HG02571 (cell line): ENCODE measurements around the gene SGSM2.
"Not testable (repeated sequence)": the region's sequence is repeated elsewhere in the genome, so short reads cannot be mapped to it uniquely, and the experiment has no call there.

Source experiments
- ATAC-seq: cut with Tn5 transposase; IDR thresholded peaks from one replicate; pipeline ENCODE4 v1.9.1; 2021; ENCODE audit warnings: mild to moderate bottlenecking, moderate library complexity; ENCODE audit not compliant: unreplicated experiment

Gene SGSM2, protein sequence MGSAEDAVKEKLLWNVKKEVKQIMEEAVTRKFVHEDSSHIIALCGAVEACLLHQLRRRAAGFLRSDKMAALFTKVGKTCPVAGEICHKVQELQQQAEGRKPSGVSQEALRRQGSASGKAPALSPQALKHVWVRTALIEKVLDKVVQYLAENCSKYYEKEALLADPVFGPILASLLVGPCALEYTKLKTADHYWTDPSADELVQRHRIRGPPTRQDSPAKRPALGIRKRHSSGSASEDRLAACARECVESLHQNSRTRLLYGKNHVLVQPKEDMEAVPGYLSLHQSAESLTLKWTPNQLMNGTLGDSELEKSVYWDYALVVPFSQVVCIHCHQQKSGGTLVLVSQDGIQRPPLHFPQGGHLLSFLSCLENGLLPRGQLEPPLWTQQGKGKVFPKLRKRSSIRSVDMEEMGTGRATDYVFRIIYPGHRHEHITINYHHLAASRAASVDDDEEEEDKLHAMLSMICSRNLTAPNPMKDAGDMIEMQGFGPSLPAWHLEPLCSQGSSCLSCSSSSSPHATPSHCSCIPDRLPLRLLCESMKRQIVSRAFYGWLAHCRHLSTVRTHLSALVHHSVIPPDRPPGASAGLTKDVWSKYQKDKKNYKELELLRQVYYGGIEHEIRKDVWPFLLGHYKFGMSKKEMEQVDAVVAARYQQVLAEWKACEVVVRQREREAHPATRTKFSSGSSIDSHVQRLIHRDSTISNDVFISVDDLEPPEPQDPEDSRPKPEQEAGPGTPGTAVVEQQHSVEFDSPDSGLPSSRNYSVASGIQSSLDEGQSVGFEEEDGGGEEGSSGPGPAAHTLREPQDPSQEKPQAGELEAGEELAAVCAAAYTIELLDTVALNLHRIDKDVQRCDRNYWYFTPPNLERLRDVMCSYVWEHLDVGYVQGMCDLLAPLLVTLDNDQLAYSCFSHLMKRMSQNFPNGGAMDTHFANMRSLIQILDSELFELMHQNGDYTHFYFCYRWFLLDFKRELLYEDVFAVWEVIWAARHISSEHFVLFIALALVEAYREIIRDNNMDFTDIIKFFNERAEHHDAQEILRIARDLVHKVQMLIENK

DNA sequence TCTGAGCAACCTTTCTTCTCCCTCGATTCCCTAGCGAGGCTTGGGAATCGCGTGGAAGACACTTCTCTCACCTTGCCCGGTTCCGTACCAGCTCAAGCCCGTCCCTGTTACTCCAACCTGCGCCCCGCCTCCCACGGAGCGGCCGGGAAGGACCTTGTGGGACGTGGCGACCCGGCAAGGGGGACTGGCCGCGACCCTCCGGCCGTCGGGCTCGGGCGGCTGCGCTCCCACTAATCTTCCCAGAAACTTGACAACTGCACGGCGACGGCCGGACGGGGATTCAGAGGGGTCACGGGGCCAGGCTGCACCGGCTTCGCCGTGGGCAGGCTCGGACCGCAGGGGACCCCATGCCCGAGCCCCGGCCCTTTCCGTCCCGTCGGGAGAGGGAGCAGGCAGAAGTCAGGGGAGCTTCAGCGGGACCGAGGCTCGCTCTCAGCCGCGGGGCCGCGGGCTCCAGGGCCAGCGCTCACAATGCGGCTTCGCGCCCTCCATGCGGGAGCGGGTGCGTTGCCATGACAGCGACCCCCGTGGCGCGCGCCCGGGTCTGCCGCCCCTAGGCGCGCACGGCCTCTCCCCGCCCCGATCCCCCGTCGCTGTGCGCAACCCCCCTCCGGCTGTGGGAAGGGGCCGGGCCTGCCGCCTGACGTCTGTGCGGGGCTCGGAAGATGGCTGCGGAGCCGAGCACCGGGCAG, at the start of gene SGSM2:
TSS of gene SGSM2 (plus strand) at position 650 of the 692 bp plus-strand sequence. CDS start 188 bp downstream, outside the sequence.
- ATAC-seq, result no peak

DNA sequence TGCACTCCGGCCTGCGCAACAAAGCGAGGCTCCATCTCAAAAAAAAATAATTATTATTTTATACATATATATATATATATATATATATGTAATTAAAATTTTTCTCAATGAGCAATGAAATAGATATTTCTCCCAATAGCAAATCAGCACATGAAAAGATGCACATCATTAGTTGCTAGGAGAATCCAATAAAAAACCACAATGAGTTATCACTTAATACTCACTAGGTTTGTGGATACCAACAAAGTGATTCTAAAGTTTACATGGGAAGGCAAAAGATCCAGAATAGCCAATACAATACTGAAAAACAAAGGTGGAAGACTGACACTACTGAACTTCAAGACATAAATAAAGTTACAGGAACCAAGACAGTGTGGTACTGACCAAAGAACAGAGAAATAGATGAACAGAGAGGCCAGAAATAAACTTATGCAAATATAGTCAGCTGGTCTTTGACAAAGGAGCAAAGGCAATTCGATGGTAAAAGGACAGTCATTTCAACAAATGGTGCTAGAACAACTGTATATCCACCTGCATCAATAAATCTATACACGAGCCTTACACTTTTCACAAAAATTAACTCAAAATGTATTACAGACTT, 47.3 kb upstream of the SGSM2 start:
- ATAC-seq, result no peak

DNA sequence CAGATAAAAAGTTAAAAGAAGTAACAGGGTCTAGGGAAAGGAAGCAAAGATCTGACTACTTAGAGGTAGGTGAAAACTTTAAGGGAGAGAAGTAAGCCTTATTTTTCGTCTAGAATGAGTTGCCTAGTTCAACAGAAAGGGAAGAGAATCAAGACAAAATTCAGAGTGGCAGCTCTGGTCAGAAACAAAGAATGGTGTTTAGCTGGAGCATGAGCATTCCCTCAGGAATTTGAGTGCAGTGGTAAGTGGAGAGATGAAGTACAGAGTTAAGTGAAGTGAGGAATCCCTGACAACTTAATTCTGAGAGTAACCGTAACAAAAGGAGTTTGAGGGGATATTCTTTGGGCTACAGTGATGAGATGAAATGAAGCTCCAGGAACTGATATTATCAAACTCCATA, 45.2 kb upstream of the SGSM2 start:
- ATAC-seq, result no peak

DNA sequence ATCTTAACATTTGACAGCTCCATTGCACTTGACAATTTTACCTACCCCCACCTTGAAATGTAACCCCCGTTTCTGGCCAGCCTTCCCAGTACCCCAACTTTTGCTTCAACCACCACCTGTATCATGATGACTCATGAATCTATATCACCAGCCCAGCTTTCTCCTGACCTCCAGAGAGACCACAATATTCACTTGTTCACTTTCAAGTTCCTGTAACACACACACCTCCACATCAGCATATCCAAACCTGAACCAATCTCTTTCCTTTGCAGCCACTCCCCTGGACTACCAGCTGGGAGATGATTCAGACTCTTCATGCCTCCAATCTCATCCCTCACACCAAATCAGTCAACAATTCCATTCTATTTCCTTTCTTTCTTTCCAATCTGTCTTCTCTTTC, 41.7 kb upstream of the SGSM2 start:
- ATAC-seq, result no peak

DNA sequence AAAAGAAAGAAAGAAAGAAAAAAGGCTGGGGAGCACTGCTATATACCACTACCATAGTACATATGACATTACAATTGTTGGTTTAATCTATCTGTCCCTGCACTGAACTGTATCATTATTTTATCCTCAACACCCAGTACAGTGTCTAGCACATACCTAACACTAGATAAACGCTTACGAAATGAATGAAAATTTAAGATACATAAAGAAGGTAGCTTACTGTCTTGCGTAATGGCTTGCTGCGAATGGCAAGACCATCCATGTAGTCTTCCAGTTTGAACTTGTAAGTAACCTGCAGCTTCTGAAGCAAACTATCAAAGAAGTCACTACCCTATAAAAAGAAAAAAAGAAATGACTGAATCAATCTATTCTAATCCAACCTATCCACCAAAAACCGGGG, 40.3 kb upstream of the SGSM2 start:
- ATAC-seq, result no peak

DNA sequence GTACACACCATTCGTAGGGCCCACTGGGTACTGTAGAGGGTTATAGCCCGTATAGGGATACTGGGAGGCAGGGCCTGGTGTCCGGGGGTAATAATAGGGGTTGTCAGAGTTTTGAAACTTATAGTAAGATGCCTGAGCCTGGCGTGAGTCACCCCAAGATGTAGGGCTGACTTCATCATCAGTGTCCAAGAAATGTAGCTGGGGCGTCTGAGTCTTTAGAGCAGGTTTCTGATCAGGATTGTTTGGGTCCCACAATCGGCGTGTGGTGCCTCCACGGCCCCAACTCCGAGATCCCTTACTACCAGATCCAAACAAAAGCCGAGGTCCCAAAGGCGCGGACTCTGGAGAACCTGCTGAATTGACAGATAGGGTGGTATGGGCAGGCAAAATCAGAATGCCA, 38.2 kb upstream of the SGSM2 start:
- no peak for ATAC-seq

DNA sequence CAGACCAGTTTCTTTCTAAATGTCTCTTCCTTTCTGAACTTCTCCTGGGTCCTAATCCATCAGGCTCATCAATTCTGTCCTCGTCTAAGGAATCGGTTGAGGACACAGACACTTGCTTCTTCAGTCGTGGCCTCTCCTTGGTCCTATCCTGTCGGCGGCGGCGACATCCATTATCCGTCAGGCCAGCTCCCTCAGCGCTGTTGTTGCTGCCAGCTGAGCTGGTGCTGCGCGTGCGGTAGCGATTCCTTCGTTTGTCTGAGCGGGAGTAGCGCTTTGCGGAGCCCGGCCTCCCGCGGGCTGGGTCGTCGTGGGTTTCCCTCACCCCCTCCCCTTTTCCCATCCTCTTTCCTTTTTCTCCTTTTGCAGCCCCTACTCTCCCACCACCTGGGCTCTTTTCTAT, 37.5 kb upstream of the SGSM2 start:
- ATAC-seq, result no peak

DNA sequence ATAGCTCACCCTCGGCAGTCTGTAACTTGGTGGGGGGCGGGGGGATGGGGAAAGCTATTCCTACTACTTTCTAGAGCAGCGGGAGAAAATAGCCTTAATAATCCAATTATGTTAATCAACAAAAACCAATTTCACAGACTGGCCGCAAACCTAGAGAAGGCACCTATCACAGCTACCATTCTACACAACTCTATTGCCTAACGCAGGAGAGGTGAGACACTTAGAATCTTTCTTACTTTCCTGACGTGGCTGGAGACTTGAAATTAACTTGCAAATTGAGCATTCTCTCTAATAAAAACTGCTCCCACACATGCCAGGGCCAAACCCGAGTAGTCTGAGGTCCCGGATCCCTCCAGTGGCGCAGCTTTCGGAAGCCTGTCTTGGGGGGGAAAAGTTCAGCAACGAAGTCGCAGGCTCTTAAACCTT, 34.5 kb upstream of the SGSM2 start:
- no peak for ATAC-seq

DNA sequence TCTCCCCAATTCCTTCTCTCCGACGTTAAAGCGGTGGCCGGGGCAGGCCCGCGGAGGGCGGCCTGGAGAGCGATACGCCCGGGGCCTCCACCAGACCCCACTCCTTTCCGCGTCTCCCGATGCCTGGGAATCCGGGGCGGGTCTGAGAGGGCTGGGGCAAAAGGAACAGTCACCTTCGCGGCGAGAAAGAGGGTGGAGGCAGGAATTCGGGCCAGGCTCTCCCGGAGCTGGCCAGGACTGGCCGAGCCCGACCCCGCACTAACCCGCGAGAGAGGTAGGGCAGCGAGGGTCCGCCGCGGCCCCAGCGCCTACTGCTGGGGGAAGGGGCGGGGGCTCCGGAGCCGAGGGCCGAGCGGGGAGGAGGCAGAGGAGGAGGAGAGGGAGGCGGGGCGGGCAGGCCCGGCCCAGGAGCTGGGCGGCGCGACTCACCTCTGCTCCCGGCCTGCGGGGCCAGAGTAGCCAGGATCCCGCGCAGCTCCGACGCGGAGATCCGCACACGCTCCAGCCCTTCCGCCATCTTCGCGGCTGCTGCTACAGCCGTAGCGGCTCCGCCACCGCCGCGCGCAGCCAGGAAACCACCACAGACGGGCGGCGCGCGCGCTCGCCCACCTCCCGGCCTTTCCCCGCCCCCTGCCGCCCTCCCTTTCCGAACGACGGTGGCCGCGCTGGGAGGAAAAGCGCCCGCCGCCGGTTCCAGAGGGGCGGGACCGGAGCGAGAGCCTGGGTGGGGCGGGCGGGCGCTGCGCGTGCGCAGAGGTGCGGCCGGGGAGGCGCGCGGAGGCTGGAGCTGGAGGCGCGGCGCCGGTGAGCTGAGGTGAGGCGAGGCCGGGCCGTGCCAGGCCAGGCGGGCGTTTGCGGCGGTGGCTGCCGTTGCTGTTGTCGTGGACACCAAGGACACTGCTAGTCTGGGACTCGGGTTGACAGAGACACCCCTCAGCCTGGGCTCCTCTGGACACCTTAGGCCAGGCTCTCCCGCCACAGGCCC, 33.8 kb upstream of the SGSM2 start, which contains the start of the genes SMG6 and SRR:
TSS of gene SMG6 (minus strand) at position 582 of the 985 bp plus-strand sequence. CDS start at position 517, 65 bp downstream.
TSS of gene SRR (plus strand) at position 747 of the 985 bp plus-strand sequence. CDS start 11,611 bp downstream, outside the sequence.
- ATAC-seq, result peak; percentile 77

DNA sequence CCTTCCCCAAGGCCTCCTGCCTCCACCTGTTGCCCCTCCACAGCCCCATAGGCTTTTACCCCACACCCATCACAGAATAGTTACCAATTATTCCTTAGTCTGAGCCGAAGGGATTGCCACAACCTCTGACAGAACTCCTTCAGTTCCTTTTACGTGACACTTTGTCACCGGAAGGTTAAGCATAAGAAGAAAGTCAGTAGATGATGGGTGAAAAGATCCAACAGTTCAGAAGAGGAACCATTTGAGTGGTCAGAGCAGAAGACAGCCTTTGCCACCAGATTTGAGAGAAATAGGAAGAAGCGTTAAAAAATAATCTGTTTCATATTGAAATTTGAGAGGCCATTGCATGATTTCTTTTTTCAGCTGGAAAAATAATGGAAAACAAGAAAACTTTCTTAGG, 32.4 kb upstream of the SGSM2 start:
- no peak for ATAC-seq

DNA sequence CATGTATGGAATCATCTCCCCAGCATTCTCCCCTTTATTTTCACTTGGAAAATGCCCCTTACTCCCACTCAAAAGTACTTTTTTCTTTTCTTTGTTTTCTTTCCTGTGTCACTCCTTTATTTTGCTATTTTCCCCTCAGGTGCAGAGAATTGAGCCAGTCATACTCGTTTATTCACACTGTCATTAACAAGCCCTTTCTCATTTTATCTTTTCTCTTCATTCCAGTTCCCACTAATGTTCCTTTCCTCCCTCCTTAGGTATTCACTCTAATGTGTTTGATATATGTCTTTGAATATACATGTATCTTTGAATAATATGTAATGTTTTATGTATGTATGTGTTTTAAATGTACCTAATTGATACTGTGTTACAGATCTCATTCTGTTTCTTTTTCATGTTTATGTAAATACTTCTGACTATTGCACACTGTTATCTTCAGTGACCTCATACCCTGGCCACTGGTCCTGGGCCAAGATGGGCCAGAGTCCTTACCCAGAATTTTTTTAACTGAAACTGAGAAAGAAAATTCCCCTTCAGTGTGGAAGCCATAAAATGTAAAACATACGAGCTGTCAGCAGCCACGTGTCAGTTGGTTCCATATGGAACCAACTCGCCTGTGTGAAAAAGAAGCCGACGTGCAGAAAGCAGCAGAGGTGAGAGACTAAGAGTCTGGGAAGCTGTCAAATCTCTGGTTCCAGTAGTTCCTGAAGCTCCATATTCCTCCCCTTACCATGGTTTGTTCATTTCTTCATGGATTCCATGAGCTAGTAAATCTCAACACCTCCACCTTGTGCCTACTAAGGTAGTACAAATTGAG, 27.8 kb upstream of the SGSM2 start:
- ATAC-seq, result no peak

DNA sequence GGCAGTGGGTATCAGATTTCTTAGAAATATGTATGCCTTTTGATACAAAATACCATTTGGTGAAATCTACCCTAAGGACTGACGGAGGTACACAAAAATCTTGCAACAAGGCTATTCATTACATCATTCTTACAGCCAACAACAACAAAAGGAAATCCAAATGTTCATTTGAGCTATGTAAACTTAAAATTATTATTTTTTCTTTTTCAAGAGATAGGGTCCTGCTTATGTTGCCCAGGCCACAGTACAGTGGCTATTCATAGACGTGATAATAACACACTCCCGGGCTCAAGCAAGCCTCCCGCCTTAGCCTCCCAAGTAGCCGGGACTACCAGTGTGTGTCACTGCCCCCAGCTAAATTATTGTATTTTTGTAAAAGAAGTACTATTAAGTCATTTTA, 24.6 kb upstream of the SGSM2 start:
- ATAC-seq, result no peak

DNA sequence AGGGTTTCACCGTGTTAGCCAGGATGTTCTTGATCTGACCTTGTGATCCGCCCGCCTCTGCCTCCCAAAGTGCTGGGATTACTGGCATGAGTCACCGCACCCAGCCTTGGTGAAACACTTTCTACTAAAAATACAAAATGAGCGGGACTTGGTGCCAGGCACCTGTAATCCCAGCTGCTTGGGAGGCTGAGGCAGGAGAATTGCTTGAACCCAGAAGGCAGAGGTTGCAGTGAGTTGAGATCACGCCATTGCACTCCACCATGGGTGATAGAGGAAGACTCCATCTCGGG, 20.4 kb upstream of the SGSM2 start:
- not testable (repeated sequence) for ATAC-seq

DNA sequence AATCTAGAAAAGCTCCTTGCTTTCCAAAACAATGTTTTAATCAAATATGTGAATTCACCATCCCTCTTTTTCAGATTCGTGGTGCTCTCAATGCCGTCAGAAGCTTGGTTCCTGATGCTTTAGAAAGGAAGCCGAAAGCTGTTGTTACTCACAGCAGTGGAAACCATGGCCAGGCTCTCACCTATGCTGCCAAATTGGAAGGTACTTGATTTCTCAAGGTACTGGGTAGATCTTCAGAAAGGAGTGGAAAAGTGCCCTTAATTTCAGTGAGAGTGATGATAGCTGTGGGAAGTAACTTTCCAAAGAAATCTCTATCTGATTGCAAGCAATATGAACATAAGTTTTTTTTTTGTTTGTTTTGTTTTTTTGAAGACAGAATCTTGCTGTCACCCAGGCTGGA, 19.5 kb upstream of the SGSM2 start:
- ATAC-seq, result no peak

DNA sequence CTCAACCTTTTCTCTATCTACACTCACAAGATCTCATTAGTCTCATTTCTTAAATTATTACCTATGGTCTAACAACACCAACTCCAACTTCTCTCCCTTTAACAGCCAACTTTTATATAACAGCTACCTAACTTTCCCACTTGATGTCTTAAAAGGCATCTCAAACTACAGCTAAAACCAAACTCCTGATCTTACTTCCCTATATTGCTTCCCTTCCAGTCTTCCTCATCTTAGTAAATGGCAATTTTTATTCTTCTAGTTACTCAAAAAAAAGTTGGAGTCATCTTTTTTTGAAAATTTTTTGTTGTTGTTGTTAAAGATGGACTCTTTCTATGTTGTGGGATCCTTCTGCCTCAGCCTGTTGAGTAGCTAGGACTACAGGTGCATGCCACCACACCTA, 18.2 kb upstream of the SGSM2 start:
- no peak for ATAC-seq

DNA sequence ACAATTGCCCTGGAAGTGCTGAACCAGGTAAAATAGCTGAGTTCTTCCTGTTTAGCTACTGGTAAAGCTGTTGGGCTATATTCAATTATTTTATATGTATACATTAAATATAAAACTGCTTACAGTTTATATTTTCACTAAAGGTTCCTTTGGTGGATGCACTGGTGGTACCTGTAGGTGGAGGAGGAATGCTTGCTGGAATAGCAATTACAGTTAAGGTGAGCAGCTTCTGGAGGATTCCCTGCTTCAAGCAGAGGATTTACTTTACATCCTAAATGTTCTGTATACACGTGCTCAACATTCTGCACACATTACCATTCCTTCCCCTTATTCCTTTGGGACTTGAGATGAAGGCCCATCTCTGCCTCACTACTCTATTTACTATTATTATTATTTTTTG, 15.9 kb upstream of the SGSM2 start:
- no peak for ATAC-seq

DNA sequence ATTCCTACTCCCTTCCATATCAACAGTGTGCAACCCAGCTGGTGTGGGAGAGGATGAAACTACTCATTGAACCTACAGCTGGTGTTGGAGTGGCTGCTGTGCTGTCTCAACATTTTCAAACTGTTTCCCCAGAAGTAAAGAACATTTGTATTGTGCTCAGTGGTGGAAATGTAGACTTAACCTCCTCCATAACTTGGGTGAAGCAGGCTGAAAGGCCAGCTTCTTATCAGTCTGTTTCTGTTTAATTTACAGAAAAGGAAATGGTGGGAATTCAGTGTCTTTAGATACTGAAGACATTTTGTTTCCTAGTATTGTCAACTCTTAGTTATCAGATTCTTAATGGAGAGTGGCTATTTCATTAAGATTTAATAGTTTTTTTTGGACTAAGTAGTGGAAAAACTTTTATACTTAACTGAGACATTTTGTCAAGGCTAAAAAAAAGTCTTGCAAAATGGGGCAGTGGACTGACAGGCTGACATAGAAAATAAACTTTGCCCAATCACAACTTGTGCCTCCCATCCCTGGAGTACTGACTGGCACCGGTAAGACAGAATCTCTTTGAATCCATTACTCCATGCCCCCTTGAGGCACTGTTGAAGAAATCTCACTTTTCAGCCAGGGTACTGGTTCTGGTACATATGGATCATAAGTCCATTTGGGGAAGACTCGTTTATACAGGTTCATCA, 13.5 kb upstream of the SGSM2 start:
- no peak for ATAC-seq

DNA sequence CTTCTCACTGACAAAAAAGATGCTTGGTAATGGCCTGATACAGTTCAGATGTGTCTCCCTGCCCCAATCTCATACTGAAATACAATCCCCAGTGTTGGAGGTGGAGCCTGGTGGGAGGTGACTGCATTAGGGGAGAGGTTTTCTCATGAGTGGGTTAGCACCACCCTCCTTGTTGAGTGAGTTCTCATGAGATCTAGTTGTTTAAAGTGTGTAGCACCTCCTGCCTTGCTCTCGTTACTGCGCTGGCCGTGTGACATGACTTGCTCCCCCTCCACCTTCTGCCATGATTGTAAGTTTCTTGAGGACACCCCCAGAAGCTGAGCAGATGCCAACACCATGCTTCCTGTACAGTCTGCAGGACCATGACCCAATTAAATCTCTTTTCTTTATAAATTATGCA, 6.0 kb upstream of the SGSM2 start:
- no peak for ATAC-seq
